Lower lobe of right lung (tissue), 2 donors: ENCODE results near the gene PRKG1. TPM values are rescaled to one million over a fixed set of nuclear protein-coding genes. Genes with fewer than 3 reads are reported as not detected.

ENCODE experiments used
- ATAC-seq, 2 donors: fragments of 200-7000 bp; cut with Tn5 transposase; one replicate each; pipeline ENCODE4 v1.9.1; 2020 to 2022; ENCODE audit warnings: mild to moderate bottlenecking in 2 of 2, moderate library complexity in 2 of 2
- DNase-seq: peaks from one replicate; pipeline ENCODE4 v3.0.0-alpha.2; 2020
- H3K27ac ChIP-seq: fragments of 200-600 bp; one replicate; pipeline ENCODE4 v1.8.0; 2022
- H3K27me3 ChIP-seq: fragments of 200-600 bp; one replicate; pipeline ENCODE4 v1.8.0; 2022; ENCODE audit warnings: low read depth
- H3K36me3 ChIP-seq: fragments of 200-600 bp; one replicate; pipeline ENCODE4 v1.8.0; 2022; ENCODE audit warnings: mild to moderate bottlenecking
- H3K4me1 ChIP-seq: fragments of 200-600 bp; one replicate; pipeline ENCODE4 v1.8.0; 2022
- H3K4me3 ChIP-seq: fragments of 200-600 bp; one replicate; pipeline ENCODE4 v1.8.0; 2022; ENCODE audit warnings: mild to moderate bottlenecking
- H3K9me3 ChIP-seq: fragments of 200-600 bp; one replicate; pipeline ENCODE4 v1.8.0; 2022
- intact Hi-C: fragments of 100-400 bp; cut with DNase I; formaldehyde crosslinking; loops from one replicate; pipeline ENCODE4 v1.11.0; 2022
- total RNA-seq: library from RNA; stranded (reverse); fragmentation: NEBNext Ultra II Directional; extraction: Animal tissue kit (Norgen Biotek cat#: 25700); gene quantifications from one replicate; pipeline ENCODE4 v1.2.1, GENCODE V29; 2021
- TF ChIP-seq, protein P1 (sequence below): fragments of 200-600 bp; IDR thresholded peaks from one replicate; pipeline ENCODE4 v1.8.0; 2022; ENCODE audit warnings: antibody characterized with exemption, mild to moderate bottlenecking
- donor health status: DM: no; HTN: yes; CAD: no; lungs with severe emphysema.

PRKG1 gene
- total RNA-seq, 1 donor from 2014 or later: 23.6 TPM

DNA sequence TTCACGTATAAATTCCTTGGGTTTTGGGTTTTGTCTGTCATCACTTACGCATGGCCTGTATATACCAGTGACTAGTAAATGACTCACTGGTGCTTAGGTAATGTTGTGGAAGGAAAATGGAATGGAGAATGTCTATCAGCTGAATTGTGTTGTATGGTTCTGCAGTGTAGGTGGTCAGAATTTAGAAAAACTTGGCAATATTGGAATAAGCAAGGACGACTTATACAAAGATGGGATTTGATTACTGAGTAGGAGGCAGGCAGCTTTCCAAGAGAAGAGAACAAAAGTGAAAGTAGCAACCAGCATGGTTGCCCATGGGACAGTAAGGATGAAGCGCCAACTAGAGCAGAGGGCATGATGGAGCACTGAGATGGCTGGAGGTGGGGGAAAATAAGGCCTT lies 793.7 kb downstream of the PRKG1 start:
- H3K27me3 ChIP-seq: no peaks in the 10 kb centered on the region
- no peak overlapping the region for H3K27ac ChIP-seq
- TF ChIP-seq, protein P1, sequence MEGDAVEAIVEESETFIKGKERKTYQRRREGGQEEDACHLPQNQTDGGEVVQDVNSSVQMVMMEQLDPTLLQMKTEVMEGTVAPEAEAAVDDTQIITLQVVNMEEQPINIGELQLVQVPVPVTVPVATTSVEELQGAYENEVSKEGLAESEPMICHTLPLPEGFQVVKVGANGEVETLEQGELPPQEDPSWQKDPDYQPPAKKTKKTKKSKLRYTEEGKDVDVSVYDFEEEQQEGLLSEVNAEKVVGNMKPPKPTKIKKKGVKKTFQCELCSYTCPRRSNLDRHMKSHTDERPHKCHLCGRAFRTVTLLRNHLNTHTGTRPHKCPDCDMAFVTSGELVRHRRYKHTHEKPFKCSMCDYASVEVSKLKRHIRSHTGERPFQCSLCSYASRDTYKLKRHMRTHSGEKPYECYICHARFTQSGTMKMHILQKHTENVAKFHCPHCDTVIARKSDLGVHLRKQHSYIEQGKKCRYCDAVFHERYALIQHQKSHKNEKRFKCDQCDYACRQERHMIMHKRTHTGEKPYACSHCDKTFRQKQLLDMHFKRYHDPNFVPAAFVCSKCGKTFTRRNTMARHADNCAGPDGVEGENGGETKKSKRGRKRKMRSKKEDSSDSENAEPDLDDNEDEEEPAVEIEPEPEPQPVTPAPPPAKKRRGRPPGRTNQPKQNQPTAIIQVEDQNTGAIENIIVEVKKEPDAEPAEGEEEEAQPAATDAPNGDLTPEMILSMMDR: no peak
- DNase-seq: no peak
- H3K4me1 ChIP-seq: no peaks in the 10 kb centered on the region
- ATAC-seq: no peak
- H3K36me3 ChIP-seq: no peaks in the 10 kb centered on the region
- no peaks in the 10 kb centered on the region for H3K9me3 ChIP-seq
- intact Hi-C loops: no loop called here
- H3K4me3 ChIP-seq: no peak overlapping the region

DNA sequence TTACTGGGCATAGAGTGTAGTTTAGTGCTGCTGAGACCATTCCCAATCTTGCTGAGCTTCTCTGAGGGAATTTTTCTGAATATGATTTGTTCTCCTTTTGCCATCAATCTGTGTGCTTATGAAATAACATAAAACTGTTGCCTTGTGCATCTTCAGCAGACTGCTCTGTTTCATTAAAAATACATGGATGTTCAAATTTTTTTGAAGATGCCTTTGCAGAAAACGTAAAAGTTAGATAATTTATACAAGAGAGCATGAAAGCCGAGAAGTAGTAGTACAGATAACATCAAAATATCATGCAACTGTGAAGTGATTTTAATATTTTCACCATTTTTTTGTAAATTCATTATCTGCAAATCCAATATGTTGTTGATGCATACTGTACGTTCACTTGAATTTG lies 799.8 kb downstream of the PRKG1 start:
- no peaks in the 10 kb centered on the region for H3K9me3 ChIP-seq
- intact Hi-C loops: no loop called here
- H3K4me1 ChIP-seq: no peaks in the 10 kb centered on the region
- DNase-seq (no peak), ATAC-seq (no peak)
- H3K36me3 ChIP-seq: no peaks in the 10 kb centered on the region
- H3K27ac ChIP-seq: no peak overlapping the region
- H3K4me3 ChIP-seq: no peak overlapping the region
- no peaks in the 10 kb centered on the region for H3K27me3 ChIP-seq
- TF ChIP-seq, protein P1: no peak

DNA sequence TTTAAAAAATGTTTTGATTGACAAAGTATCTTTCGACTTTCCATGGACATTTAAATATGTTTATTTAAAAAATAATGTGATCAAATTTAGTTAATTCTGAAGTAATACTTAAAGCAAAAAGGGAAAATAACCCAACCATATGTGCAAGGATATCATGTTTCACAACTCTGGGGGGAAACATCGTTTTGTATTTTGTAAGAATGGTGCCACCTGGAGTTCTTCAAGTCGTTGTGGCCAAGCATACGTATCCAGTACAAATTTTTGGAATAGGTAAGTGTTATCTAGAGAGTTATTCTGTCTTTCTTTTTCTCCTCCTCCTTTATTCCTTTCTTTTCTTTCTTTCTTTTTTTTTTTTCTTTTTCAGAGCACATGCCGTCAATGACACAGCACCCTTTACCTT lies 801.3 kb downstream of the PRKG1 start:
- ATAC-seq (no peak), DNase-seq (no peak)
- no peak overlapping the region for H3K27ac ChIP-seq
- TF ChIP-seq, protein P1: no peak
- H3K9me3 ChIP-seq: no peaks in the 10 kb centered on the region
- H3K36me3 ChIP-seq: no peaks in the 10 kb centered on the region
- no peaks in the 10 kb centered on the region for H3K27me3 ChIP-seq
- no peak overlapping the region for H3K4me3 ChIP-seq
- intact Hi-C loops: no loop called here
- peaks cover 4% of the 10 kb centered on the region for H3K4me1 ChIP-seq

DNA sequence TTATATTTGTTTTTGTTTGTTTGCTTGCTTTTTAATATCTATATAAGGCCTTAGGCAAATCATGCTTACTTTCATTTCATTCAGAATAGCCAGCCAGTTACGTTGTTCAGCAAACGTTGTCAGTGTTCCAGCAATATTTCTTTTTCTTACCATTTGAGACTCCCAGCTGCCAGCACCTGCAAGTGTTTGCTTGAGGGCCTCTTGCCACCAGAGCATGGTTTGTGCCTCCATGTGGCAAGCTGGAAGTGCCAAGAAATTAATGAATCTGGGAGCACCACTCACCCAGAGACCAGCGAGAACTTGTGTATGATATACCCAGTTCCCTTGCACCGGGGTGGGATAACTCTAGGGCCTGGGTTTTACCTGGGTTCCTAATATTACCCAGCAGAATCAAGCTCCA lies 802.2 kb downstream of the PRKG1 start:
- ATAC-seq: no peak
- DNase-seq: no peak
- no peaks in the 10 kb centered on the region for H3K27me3 ChIP-seq
- TF ChIP-seq, protein P1: no peak
- peaks cover 4% of the 10 kb centered on the region for H3K4me1 ChIP-seq
- no peak overlapping the region for H3K27ac ChIP-seq
- intact Hi-C loops: no loop called here
- H3K4me3 ChIP-seq: no peak overlapping the region
- H3K9me3 ChIP-seq: no peaks in the 10 kb centered on the region
- H3K36me3 ChIP-seq: no peaks in the 10 kb centered on the region

DNA sequence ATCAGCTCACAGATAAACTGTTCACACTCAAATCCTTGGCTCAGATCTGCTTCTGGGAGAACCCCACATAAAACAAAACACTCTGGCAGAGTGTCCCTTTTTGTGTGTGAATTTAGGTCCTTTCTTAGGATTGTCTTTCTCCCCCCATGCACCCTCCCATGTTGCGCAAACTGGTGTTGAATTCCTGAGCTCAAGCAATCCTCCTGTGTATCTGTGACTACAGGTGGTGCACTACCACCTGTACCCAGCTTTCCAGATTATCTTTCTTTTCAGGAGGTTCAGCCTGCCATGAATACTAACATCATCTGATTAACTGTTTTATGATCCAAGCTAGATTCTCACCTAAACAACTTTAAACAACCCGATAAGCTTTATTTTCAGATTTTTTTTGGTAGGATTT lies 802.7 kb downstream of the PRKG1 start:
- Histone ChIP-seq H3K9me3 (no peaks in the 10 kb centered on the region), H3K27me3 (no peaks in the 10 kb centered on the region), H3K36me3 (no peaks in the 10 kb centered on the region), H3K4me1 (peaks cover 4% of the 10 kb centered on the region), H3K27ac (no peak overlapping the region), H3K4me3 (no peak overlapping the region)
- TF ChIP-seq, protein P1: no peak
- intact Hi-C loops: no loop called here
- ATAC-seq: no peak
- DNase-seq: no peak

DNA sequence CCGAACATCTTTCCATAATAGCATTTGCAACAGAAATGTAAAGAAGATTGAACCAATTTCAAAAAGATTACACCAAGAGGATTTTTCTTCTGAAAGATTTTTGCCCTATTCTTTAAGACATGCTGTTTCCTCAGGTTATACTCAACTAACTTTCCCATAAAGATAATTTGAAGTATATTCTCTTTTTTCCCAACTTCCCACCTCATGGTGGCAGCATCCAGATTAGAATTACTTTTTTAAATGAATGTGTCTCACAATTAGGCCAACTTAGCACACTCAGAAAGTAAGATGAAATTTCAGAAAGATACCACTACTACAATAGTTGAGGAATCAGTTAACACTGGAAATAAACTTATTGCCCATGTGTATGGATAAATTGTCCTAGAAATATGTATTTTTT lies 803.3 kb downstream of the PRKG1 start:
- TF ChIP-seq, protein P1: no peak
- Histone ChIP-seq H3K27me3 (no peaks in the 10 kb centered on the region), H3K4me3 (no peak overlapping the region), H3K9me3 (no peaks in the 10 kb centered on the region), H3K36me3 (no peaks in the 10 kb centered on the region), H3K4me1 (peaks cover 4% of the 10 kb centered on the region), H3K27ac (no peak overlapping the region)
- intact Hi-C loops: no loop called here
- ATAC-seq (no peak), DNase-seq (no peak)
